ENCODE measurements around the gene PTRH1.

The PTRH1 gene

GRCh38 chr9:127751269-127752054, 36.0 kb upstream of the PTRH1 start:
- no peak for TF ChIP-seq POLR2A (IDR thresholded peaks at IDR 0.05; ENCODE audit: low read depth, low read length)
- no peak for FAIRE-seq
- DNase-seq (ENCODE audit: insufficient read length, low spot score), result peak; percentile 67

- TF ChIP-seq POLR2A (IDR thresholded peaks at IDR 0.05; ENCODE audit: low read depth, low read length), result no peak
- DNase-seq (ENCODE audit: insufficient read length, low spot score), result no peak
- FAIRE-seq, result no peak
Measured at GRCh38 chr9:127749090-127749787, 33.8 kb upstream of the PTRH1 start.

GRCh38 chr9:127746959-127747569, 31.6 kb upstream of the PTRH1 start:
- no peak for DNase-seq (ENCODE audit: insufficient read length, low spot score)
- no peak for TF ChIP-seq POLR2A (IDR thresholded peaks at IDR 0.05; ENCODE audit: low read depth, low read length)
- FAIRE-seq, result no peak

GRCh38 chr9:127744398-127745110, 29.1 kb upstream of the PTRH1 start:
- no peak for TF ChIP-seq POLR2A (IDR thresholded peaks at IDR 0.05; ENCODE audit: low read depth, low read length)
- no peak for FAIRE-seq

GRCh38 chr9:127742435-127743088, 27.1 kb upstream of the PTRH1 start:
- TF ChIP-seq POLR2A (IDR thresholded peaks at IDR 0.05; ENCODE audit: low read depth, low read length), result no peak
- DNase-seq (ENCODE audit: insufficient read length, low spot score) (peak; percentile 99), FAIRE-seq (peak; percentile 96)

More at GRCh38 chr9:127744398-127745110, 29.1 kb upstream of the PTRH1 start:
- DNase-seq (ENCODE audit: insufficient read length, low spot score), result no peak

GRCh38 chr9:127741831-127742434, 26.5 kb upstream of the PTRH1 start:
- FAIRE-seq (no peak), DNase-seq (ENCODE audit: insufficient read length, low spot score) (peak; percentile 89)
- no peak for TF ChIP-seq POLR2A (IDR thresholded peaks at IDR 0.05; ENCODE audit: low read depth, low read length)

- DNase-seq (ENCODE audit: insufficient read length, low spot score), result no peak
- TF ChIP-seq POLR2A (IDR thresholded peaks at IDR 0.05; ENCODE audit: low read depth, low read length), result 0 out of 2 replicates have a peak, but pooled peaks have one; percentile 19
- no peak for FAIRE-seq
Measured at GRCh38 chr9:127739614-127740330, 24.3 kb upstream of the PTRH1 start.

- DNase-seq (ENCODE audit: insufficient read length, low spot score), result no peak
- no peak for FAIRE-seq
Measured at GRCh38 chr9:127738666-127739065, 23.2 kb upstream of the PTRH1 start.

GRCh38 chr9:127735530-127736185, 20.2 kb upstream of the PTRH1 start:
- TF ChIP-seq POLR2A (IDR thresholded peaks at IDR 0.05; ENCODE audit: low read depth, low read length), result no peak
- no peak for DNase-seq (ENCODE audit: insufficient read length, low spot score)
- FAIRE-seq, result no peak

More at GRCh38 chr9:127738666-127739065, 23.2 kb upstream of the PTRH1 start:
- no peak for TF ChIP-seq POLR2A (IDR thresholded peaks at IDR 0.05; ENCODE audit: low read depth, low read length)

GRCh38 chr9:127734747-127735529, 19.5 kb upstream of the PTRH1 start, which contains the start of gene TOR2A:
TSS of gene TOR2A (minus strand) at chr9:127735294. CDS start at chr9:127735270, 24 bp downstream.
- peak; percentile 84 for TF ChIP-seq POLR2A (IDR thresholded peaks at IDR 0.05; ENCODE audit: low read depth, low read length)
- FAIRE-seq (peak; percentile 79), DNase-seq (ENCODE audit: insufficient read length, low spot score) (peak; percentile 99)

- FAIRE-seq, result no peak
- TF ChIP-seq POLR2A (IDR thresholded peaks at IDR 0.05; ENCODE audit: low read depth, low read length), result no peak
- DNase-seq (ENCODE audit: insufficient read length, low spot score), result no peak
Measured at GRCh38 chr9:127734247-127734746, 18.8 kb upstream of the PTRH1 start.
